GM21786 (cell line): ENCODE results near the gene CELA2A.
"Not testable (repeated sequence)": the region's sequence is repeated elsewhere in the genome, so short reads cannot be mapped to it uniquely, and the experiment has no call there.

ENCODE experiments used
- ATAC-seq: cut with Tn5 transposase; IDR thresholded peaks from one replicate; pipeline ENCODE4 v1.9.1; 2021; ENCODE audit not compliant: unreplicated experiment

CELA2A gene

DNA sequence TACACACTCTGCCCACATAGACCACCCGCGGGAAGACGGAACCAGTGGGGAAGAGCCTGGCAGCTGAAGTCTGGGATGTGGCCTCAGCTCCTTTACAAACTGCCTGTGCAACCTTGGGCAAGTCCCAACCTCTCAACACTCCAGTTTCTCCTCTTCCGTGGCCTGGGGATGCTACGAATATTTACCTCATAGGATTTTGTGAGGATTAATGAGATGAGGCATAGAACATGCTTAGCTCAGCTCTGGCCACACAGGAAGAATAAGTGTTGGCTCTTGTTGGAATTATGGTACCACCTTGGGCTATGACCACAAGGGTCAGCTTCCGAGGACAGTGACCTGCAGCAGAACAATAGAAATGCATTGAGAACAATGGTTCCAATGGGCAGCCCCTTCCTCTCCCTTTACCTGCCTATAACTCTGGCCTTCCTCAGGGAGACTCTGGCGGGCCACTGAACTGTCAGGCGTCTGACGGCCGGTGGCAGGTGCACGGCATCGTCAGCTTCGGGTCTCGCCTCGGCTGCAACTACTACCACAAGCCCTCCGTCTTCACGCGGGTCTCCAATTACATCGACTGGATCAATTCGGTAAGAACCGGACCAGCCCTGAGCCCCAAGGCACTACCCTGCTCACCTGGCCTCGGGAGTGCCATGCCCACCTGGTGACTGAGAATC is 10.6 kb downstream of the CELA2A start:
- ATAC-seq = not testable (repeated sequence)

DNA sequence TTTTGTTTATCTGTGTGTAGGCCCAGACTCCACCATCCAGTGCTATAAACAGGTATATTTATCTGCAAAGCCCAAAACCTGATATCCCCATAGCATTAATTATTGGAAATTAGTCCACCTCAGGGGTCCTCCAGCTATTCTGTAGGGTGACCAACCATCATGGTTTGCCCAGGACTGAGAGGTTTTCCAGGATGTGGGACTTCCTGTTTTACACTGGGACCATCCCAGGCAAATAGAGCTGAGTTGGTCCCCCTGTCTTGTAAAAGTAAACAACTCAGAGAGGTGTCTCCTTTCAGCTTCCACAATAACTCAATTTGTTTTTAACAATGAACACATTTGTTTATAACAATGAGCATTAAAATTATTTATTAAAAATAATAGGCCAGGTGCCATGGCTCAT is 11.6 kb downstream of the CELA2A start:
- ATAC-seq = no peak

DNA sequence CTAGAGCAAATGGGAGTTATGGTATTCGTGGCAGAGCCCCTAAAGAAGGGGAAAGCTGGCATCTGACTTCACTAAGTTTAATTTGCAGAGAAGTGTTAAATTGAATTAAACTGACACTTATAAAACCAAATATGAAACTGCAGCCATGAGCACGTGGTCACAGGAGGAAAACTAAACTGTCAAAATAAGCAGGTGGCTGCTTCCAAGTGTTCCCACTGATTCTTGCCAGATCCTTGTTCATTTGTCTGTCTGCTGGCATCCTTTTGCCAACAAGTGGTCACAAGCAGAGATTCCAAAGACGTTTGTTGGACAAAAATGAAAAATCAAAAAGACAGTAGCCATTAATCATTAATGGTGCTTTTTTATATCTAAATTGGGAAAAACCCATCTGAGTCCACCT is 12.8 kb downstream of the CELA2A start:
- ATAC-seq = no peak

GRCh38 chr1:15469821-15470448 is 13.4 kb downstream of the CELA2A start:
- not testable (repeated sequence) for ATAC-seq

DNA sequence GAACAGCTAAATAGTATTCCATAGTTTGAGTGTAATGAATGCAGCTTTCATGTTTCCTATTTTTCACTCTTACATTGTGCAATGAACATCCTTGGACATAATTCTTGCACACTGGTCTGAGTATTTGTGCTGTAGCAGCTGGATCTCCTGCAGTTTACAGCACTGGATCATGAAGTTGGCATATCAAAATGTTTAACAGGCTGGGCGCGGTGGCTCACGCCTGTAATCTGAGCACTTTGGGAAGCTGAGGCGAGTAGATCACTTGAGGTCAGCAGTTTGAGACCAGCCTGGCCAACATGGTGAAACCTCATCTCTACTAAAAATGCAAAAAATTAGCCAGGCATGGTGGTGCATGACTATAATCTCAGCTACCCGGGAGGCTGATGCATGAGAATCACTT is 14.5 kb downstream of the CELA2A start:
- ATAC-seq = not testable (repeated sequence)

DNA sequence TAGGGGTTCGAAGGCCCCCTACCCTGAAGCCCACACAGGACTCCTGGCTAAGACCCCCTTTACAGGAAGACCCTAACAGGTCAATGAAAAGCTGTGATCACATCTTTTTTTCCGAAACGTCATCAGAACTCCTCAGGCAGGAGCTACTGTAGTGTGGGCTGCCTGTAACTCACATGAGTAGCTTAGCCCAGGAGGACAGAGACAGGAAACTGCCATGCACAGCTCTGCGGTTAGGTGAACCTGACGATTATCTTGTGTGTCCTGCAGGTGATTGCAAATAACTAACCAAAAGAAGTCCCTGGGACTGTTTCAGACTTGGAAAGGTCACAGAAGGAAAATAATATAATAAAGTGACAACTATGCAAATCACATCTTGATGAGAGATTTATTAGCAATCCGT is 15.2 kb downstream of the CELA2A start:
- not testable (repeated sequence) for ATAC-seq

- no peak for ATAC-seq
Measured at GRCh38 chr1:15472587-15472986, 16.1 kb downstream of the CELA2A start.

- no peak for ATAC-seq
Measured at GRCh38 chr1:15475752-15476314, 19.3 kb downstream of the CELA2A start, which contains the start of gene CELA2B. Gene CELA2B, plus strand, starts transcription at chr1:15476104. Its CDS starts 22 bp downstream, at chr1:15476126.

DNA sequence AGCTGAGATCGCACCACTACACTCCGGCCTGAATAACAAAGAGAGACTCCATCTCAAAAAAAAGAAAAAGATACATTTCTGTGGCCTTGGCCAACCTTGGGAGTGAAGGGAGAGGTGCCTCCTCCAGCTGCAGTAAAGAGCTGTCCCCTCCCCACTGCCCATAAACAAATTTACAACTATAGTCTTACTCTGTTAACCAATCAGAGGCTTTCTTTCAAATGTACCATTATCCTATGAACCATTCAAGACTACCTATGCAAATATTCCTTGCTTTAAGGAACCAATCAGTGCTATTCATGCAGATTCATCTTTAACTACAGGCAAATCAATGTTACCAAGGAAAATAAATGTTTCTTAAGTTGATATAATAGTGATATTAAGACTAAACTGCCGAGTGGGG is 20.4 kb downstream of the CELA2A start:
- ATAC-seq = no peak

DNA sequence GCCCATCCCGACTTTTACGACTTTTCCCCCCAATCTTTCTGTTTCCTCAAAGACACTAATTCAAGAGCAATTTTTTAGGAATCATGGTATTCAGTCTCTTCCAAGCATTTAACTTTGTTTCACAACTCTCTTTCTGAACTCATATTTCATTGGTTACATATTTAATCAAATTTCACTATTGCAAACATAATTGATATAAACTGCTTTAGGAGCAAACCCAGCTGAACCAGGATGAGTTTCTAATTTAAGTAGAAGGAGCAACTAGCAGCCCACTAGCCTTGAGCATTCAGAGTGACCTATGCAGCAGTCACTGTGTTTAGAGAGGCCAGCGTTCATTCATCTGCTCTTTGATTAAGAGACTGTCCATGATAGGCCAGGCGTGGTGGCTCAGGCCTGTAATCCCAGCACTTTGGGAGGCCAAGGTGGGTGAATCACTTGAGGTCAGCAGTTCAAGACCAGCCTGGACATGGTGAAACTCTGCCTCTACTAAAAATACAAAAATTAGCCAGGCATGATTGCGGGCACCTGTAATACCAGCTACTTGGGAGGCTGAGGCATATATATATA is 21.2 kb downstream of the CELA2A start:
- no peak for ATAC-seq

DNA sequence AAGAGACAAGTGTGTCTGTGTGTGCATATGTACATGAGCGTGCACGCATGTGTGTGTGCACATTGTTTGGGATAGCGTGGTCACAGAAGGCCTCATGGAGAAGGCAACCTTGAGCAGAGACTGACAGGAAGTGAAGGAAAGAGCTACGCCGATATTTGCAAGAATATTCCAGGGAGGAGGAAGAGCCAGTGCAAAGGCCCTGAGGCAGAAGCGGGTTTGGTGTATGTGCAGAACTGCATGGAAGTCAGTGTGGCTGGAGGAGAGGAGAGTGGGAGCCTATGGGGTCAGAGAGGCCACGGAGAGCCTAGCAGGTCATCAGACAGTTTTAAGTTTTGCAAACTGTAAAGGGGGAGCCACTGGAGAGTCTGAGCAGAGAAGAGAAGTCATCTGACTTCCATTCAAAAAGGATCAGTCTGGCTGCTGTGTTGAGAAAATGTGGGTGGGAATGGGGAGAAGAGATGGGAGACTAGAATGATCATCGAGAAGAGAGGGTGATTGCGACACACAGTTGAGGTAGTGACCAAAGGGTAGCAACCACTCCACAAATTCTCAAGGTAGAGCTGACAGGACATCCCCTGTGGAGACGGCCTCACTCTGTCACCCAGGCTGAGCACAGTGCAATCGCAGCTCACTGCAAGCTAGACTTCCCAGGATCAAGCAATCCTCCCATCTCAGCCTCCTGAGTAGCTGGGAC is 23.3 kb downstream of the CELA2A start:
- no peak for ATAC-seq

- not testable (repeated sequence) for ATAC-seq
Measured at GRCh38 chr1:15482455-15482854, 25.9 kb downstream of the CELA2A start.

DNA sequence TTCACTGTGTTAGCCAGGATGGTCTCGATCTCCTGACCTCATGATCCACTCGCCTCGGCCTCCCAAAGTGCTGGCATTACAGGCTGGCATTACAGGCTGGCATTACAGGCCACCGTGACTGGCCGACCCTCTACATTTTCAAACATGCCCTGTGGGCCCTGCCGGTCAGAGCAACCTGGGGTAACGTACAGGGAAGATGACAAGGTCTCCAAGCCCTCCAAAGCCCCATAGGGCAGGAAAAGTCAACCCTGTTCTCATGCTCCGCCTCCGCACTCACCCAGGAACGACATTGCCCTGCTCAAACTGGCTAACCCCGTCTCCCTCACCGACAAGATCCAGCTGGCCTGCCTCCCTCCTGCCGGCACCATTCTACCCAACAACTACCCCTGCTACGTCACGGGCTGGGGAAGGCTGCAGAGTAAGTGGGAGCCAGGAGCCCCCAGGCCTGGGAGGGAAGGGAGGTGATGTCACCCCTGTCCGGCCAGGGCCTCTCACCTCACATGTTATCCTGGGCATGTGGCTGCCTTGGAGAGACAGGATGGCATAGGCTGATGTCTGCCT is 26.5 kb downstream of the CELA2A start:
- not testable (repeated sequence) for ATAC-seq

- no peak for ATAC-seq
Measured at GRCh38 chr1:15483971-15484370, 27.4 kb downstream of the CELA2A start.

GRCh38 chr1:15484443-15484842 is 27.9 kb downstream of the CELA2A start:
- ATAC-seq = not testable (repeated sequence)

DNA sequence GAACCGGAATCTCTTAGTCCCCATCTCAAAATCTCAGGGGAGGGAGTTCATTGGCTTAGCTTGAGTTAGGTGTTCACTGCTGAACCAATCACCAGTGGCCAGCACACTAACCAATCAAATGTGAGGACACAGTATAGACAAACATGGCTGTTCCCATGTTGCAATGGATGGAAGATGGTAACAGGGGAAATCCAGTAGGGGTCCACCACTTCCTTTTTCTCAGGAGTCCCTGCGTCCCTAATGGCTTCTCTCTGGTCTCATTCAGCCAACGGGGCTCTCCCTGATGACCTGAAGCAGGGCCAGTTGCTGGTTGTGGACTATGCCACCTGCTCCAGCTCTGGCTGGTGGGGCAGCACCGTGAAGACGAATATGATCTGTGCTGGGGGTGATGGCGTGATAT is 29.1 kb downstream of the CELA2A start:
- ATAC-seq = no peak

DNA sequence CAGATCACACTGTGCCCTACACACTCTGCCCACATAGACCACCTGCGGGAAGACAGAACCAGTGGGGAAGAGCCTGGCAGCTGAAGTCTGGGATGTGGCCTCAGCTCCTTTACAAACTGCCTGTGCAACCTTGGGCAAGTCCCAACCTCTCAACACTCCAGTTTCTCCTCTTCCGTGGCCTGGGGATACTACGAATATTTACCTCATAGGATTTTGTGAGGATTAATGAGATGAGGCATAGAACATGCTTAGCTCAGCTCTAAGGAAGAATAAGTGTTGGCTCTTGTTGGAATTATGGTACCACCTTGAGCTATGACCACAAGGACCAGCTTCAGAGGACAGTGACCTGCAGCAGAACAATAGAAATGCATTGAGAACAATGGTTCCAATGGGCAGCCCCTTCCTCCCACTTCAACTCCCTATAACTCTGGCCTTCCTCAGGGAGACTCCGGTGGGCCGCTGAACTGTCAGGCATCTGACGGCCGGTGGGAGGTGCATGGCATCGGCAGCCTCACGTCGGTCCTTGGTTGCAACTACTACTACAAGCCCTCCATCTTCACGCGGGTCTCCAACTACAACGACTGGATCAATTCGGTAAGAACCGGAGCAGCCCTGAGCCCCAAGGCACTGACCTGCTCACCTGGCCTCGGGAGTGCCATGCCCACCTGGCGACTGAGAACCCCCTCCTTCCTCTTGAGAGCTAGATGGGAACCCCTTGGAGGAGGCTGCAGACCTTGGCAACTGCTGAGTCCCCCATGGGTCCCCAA is 30.5 kb downstream of the CELA2A start:
- not testable (repeated sequence) for ATAC-seq

GRCh38 chr1:15488371-15488770 is 31.8 kb downstream of the CELA2A start:
- ATAC-seq = no peak

- no peak for ATAC-seq
Measured at GRCh38 chr1:15489052-15489736, 32.7 kb downstream of the CELA2A start.

GRCh38 chr1:15491010-15491409 is 34.5 kb downstream of the CELA2A start:
- not testable (repeated sequence) for ATAC-seq
